ENCODE measurements around the gene CRYZL1.

GRCh38 chr21:33557447-33557846 is 84.1 kb downstream of the CRYZL1 start:
- no peak for TF ChIP-seq POLR2AphosphoS5 (IDR thresholded peaks at IDR 0.05; ENCODE audit: low read depth, low read length)
- no peak for TF ChIP-seq SIN3A (IDR thresholded peaks at IDR 0.05; ENCODE audit: borderline replicate concordance, insufficient read depth, low read depth, low read length)
- TF ChIP-seq, protein P1, sequence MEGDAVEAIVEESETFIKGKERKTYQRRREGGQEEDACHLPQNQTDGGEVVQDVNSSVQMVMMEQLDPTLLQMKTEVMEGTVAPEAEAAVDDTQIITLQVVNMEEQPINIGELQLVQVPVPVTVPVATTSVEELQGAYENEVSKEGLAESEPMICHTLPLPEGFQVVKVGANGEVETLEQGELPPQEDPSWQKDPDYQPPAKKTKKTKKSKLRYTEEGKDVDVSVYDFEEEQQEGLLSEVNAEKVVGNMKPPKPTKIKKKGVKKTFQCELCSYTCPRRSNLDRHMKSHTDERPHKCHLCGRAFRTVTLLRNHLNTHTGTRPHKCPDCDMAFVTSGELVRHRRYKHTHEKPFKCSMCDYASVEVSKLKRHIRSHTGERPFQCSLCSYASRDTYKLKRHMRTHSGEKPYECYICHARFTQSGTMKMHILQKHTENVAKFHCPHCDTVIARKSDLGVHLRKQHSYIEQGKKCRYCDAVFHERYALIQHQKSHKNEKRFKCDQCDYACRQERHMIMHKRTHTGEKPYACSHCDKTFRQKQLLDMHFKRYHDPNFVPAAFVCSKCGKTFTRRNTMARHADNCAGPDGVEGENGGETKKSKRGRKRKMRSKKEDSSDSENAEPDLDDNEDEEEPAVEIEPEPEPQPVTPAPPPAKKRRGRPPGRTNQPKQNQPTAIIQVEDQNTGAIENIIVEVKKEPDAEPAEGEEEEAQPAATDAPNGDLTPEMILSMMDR (IDR thresholded peaks at IDR 0.05): no peak
- TF ChIP-seq TCF7L2 (IDR thresholded peaks at IDR 0.05; ENCODE audit: low read depth, low read length): no peak
- TF ChIP-seq, protein P2, sequence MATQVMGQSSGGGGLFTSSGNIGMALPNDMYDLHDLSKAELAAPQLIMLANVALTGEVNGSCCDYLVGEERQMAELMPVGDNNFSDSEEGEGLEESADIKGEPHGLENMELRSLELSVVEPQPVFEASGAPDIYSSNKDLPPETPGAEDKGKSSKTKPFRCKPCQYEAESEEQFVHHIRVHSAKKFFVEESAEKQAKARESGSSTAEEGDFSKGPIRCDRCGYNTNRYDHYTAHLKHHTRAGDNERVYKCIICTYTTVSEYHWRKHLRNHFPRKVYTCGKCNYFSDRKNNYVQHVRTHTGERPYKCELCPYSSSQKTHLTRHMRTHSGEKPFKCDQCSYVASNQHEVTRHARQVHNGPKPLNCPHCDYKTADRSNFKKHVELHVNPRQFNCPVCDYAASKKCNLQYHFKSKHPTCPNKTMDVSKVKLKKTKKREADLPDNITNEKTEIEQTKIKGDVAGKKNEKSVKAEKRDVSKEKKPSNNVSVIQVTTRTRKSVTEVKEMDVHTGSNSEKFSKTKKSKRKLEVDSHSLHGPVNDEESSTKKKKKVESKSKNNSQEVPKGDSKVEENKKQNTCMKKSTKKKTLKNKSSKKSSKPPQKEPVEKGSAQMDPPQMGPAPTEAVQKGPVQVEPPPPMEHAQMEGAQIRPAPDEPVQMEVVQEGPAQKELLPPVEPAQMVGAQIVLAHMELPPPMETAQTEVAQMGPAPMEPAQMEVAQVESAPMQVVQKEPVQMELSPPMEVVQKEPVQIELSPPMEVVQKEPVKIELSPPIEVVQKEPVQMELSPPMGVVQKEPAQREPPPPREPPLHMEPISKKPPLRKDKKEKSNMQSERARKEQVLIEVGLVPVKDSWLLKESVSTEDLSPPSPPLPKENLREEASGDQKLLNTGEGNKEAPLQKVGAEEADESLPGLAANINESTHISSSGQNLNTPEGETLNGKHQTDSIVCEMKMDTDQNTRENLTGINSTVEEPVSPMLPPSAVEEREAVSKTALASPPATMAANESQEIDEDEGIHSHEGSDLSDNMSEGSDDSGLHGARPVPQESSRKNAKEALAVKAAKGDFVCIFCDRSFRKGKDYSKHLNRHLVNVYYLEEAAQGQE (IDR thresholded peaks at IDR 0.05; ENCODE audit: insufficient read depth in 1 of 2, low read depth in 2 of 2, low read length in 1 of 2): no peak
